Head of caudate nucleus (tissue), 42 donors: Measurements from ENCODE around the gene CRYBG2.

Experiments used
- DNase-seq, 42 donors: peaks; one replicate each; pipeline versions ENCODE4 v3.0.0 to v3.0.0-alpha.2; 2020 to 2021; ENCODE audit warnings: mixed read lengths in 7 of 42
- intact Hi-C: fragments of 100-400 bp; cut with DNase I; formaldehyde crosslinking; loops from one replicate; pipeline ENCODE4 v1.15.0; 2022

The CRYBG2 gene

DNA sequence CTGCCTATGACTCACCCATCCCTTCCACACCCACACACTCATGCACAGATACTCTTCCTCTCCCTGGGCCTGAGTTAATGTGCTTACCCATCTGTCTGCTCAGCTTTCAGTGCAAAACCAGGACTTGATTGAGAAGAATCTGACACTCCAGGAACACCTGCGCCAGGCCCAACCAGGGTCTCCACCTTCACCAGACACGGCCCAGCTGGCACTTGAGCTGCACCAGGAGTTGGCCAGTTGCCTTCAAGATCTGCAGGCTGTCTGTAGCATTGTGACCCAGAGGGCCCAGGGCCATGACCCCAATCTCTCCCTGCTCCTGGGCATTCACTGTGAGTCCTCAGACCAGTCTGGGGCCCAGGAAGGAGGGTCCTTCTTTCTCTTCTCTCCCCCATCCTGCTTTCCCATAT is 77.5 kb downstream of the CRYBG2 start:
- intact Hi-C loops: loop anchor here (5.0 kb wide), 2 partner anchors 44 to 46 kb away; partner anchors contain the start of gene CEP85
- DNase-seq: peak in 7 of 42 donors; percentile 41 to 79 (median 47)

DNA sequence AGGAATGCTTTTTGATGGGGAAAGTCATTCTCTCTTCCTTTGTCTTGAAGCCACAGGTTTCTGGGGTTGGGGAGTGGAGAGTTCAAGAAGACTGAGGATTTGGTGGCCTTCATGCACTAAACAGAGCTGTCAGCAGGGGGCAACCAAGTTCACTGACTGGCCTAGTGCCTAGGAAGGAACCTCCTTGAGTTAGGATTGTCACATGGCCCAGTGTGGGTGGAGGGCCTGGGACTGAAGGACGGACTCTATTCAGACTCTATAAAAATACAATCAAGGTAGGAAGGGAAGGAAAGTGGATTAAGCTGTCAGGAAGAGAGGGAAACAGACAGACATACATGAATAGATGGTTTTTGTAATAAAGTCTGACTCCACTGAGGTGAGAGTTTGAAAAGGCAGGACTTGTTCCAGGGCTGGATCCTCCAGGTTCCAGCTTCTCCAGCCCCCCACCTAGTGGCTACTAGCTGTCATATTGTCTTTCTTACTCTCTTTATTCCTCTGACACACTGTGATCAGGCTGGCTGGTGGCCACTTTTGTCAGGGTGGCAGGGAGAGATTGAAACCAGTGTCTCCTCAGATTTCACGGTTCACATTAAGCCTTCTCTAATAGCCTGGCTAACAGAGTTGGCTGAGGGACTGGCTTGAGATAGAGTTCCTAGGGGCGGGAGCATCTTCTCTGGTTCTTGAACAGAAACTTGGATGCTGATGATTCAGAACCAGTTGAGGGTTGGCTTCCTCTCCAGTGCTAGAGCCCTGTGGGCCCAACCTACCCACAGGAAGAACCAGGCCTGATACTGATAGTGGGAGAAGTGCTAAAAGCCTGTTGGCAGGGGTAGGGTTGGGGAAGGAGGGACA is 78.1 kb downstream of the CRYBG2 start:
- intact Hi-C loops: loop anchor here (5.0 kb wide), 2 partner anchors 44 to 46 kb away; partner anchors contain the start of gene CEP85
- DNase-seq: peak; percentile 56 to 92 (median 82)

DNA sequence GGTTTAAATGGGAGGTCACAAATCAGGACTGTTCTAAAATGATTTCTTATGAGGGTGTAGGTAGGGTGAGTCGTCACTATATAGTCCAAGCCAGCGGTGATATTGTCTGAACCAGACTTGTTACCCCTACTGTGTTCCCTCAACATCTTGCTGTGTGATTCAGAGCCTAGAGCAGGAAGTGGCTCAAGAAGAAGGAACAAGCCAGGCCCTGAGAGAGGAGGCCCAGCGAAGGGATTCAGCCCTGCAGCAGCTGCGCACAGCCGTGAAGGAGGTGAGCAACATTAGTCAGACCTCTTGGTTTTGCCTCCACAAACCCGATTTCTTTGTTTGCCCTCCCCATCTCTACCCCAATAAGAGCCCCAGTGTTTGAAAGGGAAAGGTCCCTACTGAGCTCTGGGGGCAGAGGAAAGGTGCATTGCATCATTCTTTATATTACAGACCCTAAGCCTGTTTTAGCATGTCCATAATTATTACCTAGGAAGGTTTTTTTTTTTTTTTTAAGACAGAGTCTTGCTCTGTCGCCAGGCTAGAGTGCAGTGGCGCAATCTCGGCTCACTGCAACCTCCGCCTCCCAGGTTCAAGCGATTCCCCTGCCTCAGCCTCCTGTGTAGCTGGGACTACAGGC is 79.0 kb downstream of the CRYBG2 start:
- peak in 3 of 42 donors; percentile 19 to 47 (median 29) for DNase-seq
- intact Hi-C loops: loop anchor here (5.0 kb wide), 2 partner anchors 43 to 47 kb away; partner anchors contain the start of gene CEP85
